ENCODE data around the gene VIM.

DNA sequence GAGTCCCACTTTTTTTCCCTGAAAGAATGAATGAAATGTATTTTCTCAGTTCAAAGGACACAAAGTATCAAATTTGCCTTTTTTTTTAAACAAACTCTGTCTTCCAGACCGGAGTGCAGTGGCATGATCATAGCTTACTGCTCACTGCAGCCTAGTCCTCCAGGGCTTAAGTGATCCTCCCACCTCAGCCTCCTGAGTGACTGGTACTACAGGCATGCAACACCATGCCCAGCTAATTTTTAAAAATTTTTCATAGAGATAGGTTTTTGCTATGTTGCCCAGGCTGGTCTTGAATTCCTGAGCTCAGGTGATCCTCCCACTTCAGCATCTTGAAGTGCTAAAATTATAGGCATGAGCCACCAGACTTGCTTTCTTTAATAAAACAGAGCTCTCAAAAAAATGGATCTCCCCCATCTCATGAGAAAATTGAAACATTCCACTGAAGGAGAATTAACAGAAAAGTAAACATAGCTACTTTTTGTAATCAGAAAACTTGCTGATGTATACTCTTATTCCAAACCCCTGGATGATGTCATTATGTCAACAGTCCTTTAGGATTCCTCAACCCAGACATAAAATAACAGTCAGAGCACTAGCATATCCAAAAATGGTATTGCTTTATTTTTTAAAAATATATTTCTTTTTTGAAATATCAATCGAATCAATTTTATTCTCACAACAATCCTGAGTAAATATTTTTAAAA, 14.2 kb upstream of the VIM start:
- TF ChIP-seq, protein P1, sequence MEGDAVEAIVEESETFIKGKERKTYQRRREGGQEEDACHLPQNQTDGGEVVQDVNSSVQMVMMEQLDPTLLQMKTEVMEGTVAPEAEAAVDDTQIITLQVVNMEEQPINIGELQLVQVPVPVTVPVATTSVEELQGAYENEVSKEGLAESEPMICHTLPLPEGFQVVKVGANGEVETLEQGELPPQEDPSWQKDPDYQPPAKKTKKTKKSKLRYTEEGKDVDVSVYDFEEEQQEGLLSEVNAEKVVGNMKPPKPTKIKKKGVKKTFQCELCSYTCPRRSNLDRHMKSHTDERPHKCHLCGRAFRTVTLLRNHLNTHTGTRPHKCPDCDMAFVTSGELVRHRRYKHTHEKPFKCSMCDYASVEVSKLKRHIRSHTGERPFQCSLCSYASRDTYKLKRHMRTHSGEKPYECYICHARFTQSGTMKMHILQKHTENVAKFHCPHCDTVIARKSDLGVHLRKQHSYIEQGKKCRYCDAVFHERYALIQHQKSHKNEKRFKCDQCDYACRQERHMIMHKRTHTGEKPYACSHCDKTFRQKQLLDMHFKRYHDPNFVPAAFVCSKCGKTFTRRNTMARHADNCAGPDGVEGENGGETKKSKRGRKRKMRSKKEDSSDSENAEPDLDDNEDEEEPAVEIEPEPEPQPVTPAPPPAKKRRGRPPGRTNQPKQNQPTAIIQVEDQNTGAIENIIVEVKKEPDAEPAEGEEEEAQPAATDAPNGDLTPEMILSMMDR (conservative IDR thresholded peaks at IDR 0.05; ENCODE audit: low read depth, low read length) = no peak
- TF ChIP-seq POLR2A (IDR thresholded peaks at IDR 0.05; ENCODE audit: low read depth, low read length) (no peak), RAD21 (IDR thresholded peaks at IDR 0.05; ENCODE audit: low read length) (no peak), MAZ (IDR thresholded peaks at IDR 0.05; ENCODE audit: borderline replicate concordance, low read depth, low read length) (no peak), ELK1 (IDR thresholded peaks at IDR 0.05; ENCODE audit: borderline replicate concordance, low read depth, low read length) (no peak), CEBPB (IDR thresholded peaks at IDR 0.05; ENCODE audit: low read depth, low read length) (peak; percentile 36), MXI1 (IDR thresholded peaks at IDR 0.05; ENCODE audit: borderline replicate concordance, low read depth, low read length) (no peak), CHD1 (IDR thresholded peaks at IDR 0.05; ENCODE audit: low read depth, low read length) (no peak), RFX5 (IDR thresholded peaks at IDR 0.05; ENCODE audit: low read depth, low read length) (no peak), USF2 (IDR thresholded peaks at IDR 0.05; ENCODE audit: low read depth, low read length) (no peak)

All from IMR-90 (cell line).